Sigmoid colon (tissue), 7 donors: ENCODE data around the gene CPXM1. TPM values are rescaled to one million over a fixed set of nuclear protein-coding genes. Genes with fewer than 3 reads are reported as not detected.
"Not testable (repeated sequence)": the region's sequence is repeated elsewhere in the genome, so short reads cannot be mapped to it uniquely, and the experiment has no call there.

Experiments used
- DNase-seq: peaks from one replicate; pipeline ENCODE4 v3.0.0-alpha.2; 2019
- H3K27ac ChIP-seq, 4 donors: fragments of 200-600 bp; sonication (generic); one replicate each; pipeline ENCODE4 v1.5.1; 2016 to 2019; ENCODE audit warnings: mild to moderate bottlenecking in 1 of 4
- H3K27me3 ChIP-seq, 3 donors: fragments of 200-600 bp; sonication (generic); one replicate each; pipeline ENCODE4 v1.5.1; 2019; ENCODE audit warnings: mild to moderate bottlenecking in 1 of 3
- H3K36me3 ChIP-seq, 4 donors: fragments of 200-600 bp; sonication (generic); one replicate each; pipeline ENCODE4 v1.5.1; 2016 to 2019
- H3K4me1 ChIP-seq, 4 donors: fragments of 200-600 bp; sonication (generic); one replicate each; pipeline ENCODE4 v1.5.1; 2017 to 2019
- H3K4me3 ChIP-seq, 4 donors: fragments of 200-600 bp; sonication (generic); one replicate each; pipeline ENCODE4 v1.5.1; 2017 to 2019; ENCODE audit warnings: mild to moderate bottlenecking in 2 of 4, moderate library complexity in 1 of 4
- H3K9me3 ChIP-seq, 4 donors: fragments of 200-600 bp in 3 of 4; sonication (generic) in 3 of 4; one replicate each; pipeline versions ENCODE4 v1.5.1 to v1.6.1; 2013 to 2019
- CTCF ChIP-seq, 4 experiments: fragments of 450-650 bp in 3 of 4; fragments of 200-600 bp in 1 of 4; IDR thresholded peaks; one replicate each; pipeline ENCODE4 v1.5.1; 2016 to 2019; ENCODE audit warnings: antibody characterized with exemption in 4 of 4, mild to moderate bottlenecking in 3 of 4, moderate library complexity in 2 of 4
- EP300 ChIP-seq, 4 donors: sonication (generic); formaldehyde crosslinking; IDR thresholded peaks; one replicate each; pipeline ENCODE4 v1.6.1; 2017; ENCODE audit warnings: antibody characterized with exemption in 4 of 4
- POLR2A ChIP-seq, 2 donors: fragments of 450-650 bp; IDR thresholded peaks; one replicate each; pipeline ENCODE4 v1.6.1; 2016; ENCODE audit warnings: antibody characterized with exemption in 2 of 2, mild to moderate bottlenecking in 2 of 2, moderate library complexity in 2 of 2
- POLR2AphosphoS5 ChIP-seq, 4 donors: sonication (generic); formaldehyde crosslinking; IDR thresholded peaks; one replicate each; pipeline ENCODE4 v1.6.1; 2017; ENCODE audit warnings: antibody characterized with exemption in 4 of 4
- WGBS, 2 donors: extraction: QIAGEN DNeasy Blood & Tissue Kit; methylation state at CpG; one replicate each; pipeline ENCODE4 v1.1.7; 2013; 5-methylcytosine and 5-hydroxymethylcytosine counted together
- intact Hi-C: fragments of 100-400 bp; cut with DNase I; formaldehyde crosslinking; loops from one replicate; pipeline ENCODE4 v1.15.1; 2023
- polyA plus RNA-seq, 3 donors: library from polyadenylated mRNA; stranded (reverse); fragments of 200-250 nt; gene quantifications; one replicate each; pipeline ENCODE4 v1.2.3, GENCODE V29; 2013
- total RNA-seq, 4 donors: library from RNA; depleted of rRNA; stranded (reverse); fragments of >200 nt; gene quantifications; one replicate each; pipeline ENCODE4 v1.1.0, GENCODE V29; 2016
- donor health status: healthy with polysubstance abuse.
- donor health status: Bipolar disorder and iron deficiency.
- donor health status: healthy.

CPXM1 gene
- total and polyA plus RNA-seq, 7 donors = 0.54 to 10.0 (median 1.2) TPM

DNA sequence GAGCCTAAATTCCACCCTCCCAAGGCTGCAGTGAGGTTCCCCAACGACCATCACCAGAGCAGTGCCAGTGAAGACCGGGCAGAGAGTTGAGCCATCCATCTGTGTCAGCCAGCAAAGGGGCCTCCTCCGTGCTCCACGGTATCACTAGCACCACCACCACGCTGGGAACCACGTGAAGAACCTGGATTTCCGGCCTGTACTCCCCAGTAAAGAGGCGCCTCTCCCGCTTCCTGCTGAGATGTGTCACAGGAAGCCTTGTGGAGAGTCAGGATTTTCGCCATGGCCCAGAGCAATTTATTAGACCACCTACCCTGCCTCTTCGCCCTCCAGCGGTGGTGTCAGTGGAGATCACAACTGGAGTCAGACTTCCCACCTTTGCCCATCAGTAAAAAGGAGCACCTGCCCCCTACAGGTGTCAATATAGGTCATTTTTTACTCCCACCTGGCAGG, 28.8 kb downstream of the CPXM1 start:
- no peak for DNase-seq
- Histone ChIP-seq H3K4me1 (peaks cover 0 to 13% (median 10%) of the 10 kb centered on the region in 4 donors), H3K27me3 (peaks cover 0 to 36% (median 0%) of the 10 kb centered on the region in 3 donors), H3K36me3 (no peaks in the 10 kb centered on the region), H3K4me3 (no peak overlapping the region), H3K27ac (no peak overlapping the region), H3K9me3 (peaks cover 0 to 3% (median 1%) of the 10 kb centered on the region in 4 donors)
- 52 to 79% methylated on average over 12 of the region's 12 CpGs for WGBS, 2 donors
- no peak for TF ChIP-seq POLR2A (IDR thresholded peaks at IDR 0.05)
- TF ChIP-seq POLR2AphosphoS5 (IDR thresholded peaks at IDR 0.05) = no peak
- TF ChIP-seq CTCF (IDR thresholded peaks at IDR 0.05) = no peak
- TF ChIP-seq EP300 (IDR thresholded peaks at IDR 0.05) = no peak
- intact Hi-C loops = no loop called here

DNA sequence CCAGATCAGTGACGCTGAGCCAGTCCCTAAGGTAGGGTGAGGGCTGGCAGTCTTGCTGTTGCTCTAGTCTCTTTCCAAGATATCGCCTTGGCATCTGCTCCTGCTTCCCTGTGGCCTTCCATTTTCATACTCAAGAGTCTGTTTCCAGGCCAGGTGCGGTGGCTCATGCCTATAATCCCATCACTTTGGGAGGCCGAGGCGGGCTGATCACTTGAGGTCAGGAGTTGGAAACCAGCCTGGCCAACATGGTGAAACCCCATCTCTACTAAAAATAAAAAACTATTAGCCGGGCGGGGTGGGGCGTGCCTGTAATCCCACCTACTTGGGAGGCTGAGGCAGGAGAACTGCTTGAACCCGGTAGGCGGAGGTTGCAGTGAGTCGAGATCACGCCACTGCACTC, 30.3 kb downstream of the CPXM1 start:
- H3K9me3 ChIP-seq, H3K27ac ChIP-seq, H3K4me3 ChIP-seq, intact Hi-C loops, DNase-seq, H3K36me3 ChIP-seq: not testable (repeated sequence)
- 94 to 95% methylated on average over 12 of the region's 12 CpGs for WGBS, 2 donors
- peaks cover 0 to 13% (median 10%) of the 10 kb centered on the region in 4 donors for H3K4me1 ChIP-seq
- peaks cover 0 to 46% (median 12%) of the 10 kb centered on the region in 3 donors for H3K27me3 ChIP-seq

DNA sequence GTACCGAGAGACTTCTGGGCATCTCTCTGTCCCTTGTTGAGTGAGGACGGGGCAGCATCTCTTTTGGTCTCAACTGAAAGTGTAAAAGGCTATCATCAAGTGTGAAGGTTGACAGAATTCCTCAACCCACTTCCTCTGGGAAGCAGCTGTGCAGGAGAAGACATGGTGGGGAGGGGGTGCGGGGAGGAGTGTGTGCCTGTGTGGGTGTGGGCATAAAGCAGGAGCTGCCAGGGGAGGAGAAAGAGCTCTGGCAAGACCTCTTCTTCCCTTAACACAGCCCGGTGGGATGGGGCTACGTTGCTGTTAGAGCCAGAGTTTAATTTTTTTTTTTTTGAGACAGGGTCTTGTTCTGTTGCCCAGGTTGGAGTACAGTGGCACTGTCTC, 31.8 kb downstream of the CPXM1 start:
- Histone ChIP-seq H3K27me3 (peaks cover 0 to 61% (median 22%) of the 10 kb centered on the region in 3 donors), H3K9me3 (no peaks in the 10 kb centered on the region), H3K36me3 (no peaks in the 10 kb centered on the region), H3K4me1 (peaks cover 0 to 13% (median 10%) of the 10 kb centered on the region in 4 donors), H3K27ac (no peak overlapping the region), H3K4me3 (no peak overlapping the region)
- no peak for DNase-seq
- 75 to 83% methylated on average over 5 of the region's 5 CpGs for WGBS, 2 donors
- intact Hi-C loops = no loop called here
- TF ChIP-seq EP300 (IDR thresholded peaks at IDR 0.05) (no peak), POLR2A (IDR thresholded peaks at IDR 0.05) (no peak), POLR2AphosphoS5 (IDR thresholded peaks at IDR 0.05) (no peak), CTCF (IDR thresholded peaks at IDR 0.05) (no peak)

DNA sequence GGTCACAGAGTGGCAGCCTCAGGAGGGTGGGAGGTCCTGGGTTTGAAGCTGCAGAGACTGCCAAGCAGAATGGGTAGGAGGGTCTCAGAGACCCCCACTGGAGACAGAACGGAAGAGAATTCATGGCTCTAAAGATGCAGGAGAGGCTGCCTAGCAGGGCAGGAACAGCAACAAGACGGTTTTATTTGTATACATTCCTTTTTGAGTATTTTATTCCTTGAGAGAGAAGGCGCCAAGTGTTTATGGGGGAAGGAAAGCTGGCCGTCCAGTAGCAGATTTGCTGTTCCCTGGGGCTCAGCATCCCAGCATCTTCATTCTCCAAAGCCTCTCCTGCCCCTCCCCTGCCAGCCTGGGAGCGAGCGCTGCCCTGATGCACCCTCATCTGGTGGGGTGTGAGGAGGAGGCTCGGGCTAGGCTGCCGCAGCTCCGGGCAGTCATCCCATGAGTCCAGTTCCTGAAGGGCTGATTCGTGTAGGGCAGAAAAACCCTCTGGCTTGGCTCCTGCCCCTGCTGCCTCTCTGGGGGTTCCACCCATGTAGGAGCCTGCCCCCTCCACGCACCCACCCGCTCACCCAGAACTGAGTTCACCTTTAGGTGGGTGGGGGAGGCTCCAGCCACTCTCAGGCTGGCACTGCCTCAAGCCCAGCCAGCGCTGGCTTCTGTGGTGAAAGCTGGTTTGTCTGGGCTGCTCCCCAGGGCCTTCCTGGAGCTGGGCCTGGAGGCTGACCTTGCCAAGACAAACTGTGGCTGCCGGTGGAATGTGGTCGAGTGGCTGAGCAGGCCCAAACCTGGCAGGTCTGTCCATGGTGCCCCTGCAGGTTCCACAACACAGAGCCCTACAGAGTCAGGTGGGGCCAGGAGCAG, 32.4 kb downstream of the CPXM1 start:
- Histone ChIP-seq H3K36me3 (no peaks in the 10 kb centered on the region), H3K27ac (no peak overlapping the region), H3K27me3 (peaks cover 0 to 62% (median 22%) of the 10 kb centered on the region in 3 donors), H3K4me1 (peaks cover 0 to 13% (median 10%) of the 10 kb centered on the region in 4 donors), H3K4me3 (no peak overlapping the region), H3K9me3 (no peaks in the 10 kb centered on the region)
- WGBS, 2 donors = 38 to 62% methylated on average over 15 of the region's 15 CpGs
- intact Hi-C loops = no loop called here
- DNase-seq = no peak
- TF ChIP-seq POLR2AphosphoS5 (IDR thresholded peaks at IDR 0.05) = no peak

DNA sequence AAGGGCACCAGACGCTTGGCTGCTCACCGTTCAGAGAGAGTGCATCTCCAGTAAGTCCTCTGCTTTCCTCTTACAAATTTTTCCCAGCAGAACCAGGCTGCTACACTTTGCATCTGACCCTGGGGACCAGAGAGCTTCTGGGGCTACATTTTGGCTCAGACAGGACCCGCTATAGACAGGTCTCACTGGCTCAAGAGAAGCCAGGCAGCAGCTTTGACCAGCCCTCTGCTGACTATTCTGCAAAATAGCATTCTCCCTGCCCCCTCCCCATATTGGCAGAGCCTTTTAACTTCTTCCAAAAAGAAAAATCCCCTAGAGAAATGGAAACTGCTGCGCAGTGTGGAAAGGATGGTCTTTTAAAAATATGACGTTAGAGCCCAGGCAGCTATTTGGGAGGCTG, 37.2 kb downstream of the CPXM1 start:
- Histone ChIP-seq H3K36me3 (no peaks in the 10 kb centered on the region), H3K9me3 (no peaks in the 10 kb centered on the region), H3K4me1 (peaks cover 0 to 9% (median 8%) of the 10 kb centered on the region in 4 donors), H3K27ac (no peak overlapping the region), H3K4me3 (no peak overlapping the region), H3K27me3 (peaks cover 0 to 52% (median 22%) of the 10 kb centered on the region in 3 donors)
- TF ChIP-seq POLR2A (IDR thresholded peaks at IDR 0.05) (no peak), CTCF (IDR thresholded peaks at IDR 0.05) (no peak), POLR2AphosphoS5 (IDR thresholded peaks at IDR 0.05) (no peak), EP300 (IDR thresholded peaks at IDR 0.05) (no peak)
- WGBS, 2 donors = 65 to 68% methylated on average over 5 of the region's 5 CpGs
- intact Hi-C loops = no loop called here
- no peak for DNase-seq
